Choroid plexus epithelial cell (primary cell): ENCODE measurements around the gene RSPH1.

Experiments
- DNase-seq: peaks from one replicate; pipeline ENCODE4 v3.0.0-alpha.2; 2010; ENCODE audit warnings: low read depth
- H3K4me3 ChIP-seq: 2 replicates; pipeline ENCODE4 v1.5.1; 2011; ENCODE audit warnings: low read depth, mild to moderate bottlenecking, control low read depth, low read length, moderate library complexity
- CTCF ChIP-seq: conservative IDR thresholded peaks from 2 replicates; pipeline ENCODE4 v1.5.1; 2011; ENCODE audit warnings: low read depth, mild to moderate bottlenecking, control low read depth, inconsistent platforms, low read length, moderate library complexity

Gene RSPH1

GRCh38 chr21:42489991-42490390 lies 6.0 kb downstream of the RSPH1 start:
- TF ChIP-seq CTCF, result no peak
- H3K4me3 ChIP-seq, result no peak overlapping the region
- no peak for DNase-seq

DNA sequence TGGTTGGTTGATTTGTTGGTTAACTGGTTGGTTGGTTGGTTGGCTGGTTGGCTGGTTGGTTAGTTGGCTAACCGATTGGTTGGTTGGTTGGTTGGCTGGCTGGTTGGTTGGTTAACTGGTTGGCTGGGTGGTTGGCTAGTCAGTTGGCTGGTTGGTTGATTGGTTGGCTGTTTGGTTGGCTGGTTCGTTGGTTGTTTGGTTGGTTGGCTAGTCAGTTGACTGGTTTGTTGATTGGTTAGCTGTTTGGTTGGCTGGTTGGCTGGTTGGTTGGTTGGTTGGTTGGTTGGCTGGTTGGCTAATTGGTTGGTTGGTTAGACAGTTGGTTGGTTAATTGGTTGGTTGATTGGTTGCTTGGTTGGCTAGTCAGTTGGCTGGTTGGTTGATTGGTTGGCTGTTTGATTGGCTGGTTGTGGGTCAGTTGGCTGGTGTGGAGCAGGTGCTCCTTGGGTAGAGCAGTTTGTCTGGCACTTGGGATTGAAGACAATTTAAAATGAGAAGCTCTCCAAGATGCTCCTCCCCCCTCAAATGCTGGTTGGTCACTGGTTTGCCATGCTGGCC lies 6.9 kb downstream of the RSPH1 start:
- H3K4me3 ChIP-seq, result no peak overlapping the region
- DNase-seq, result no peak
- TF ChIP-seq CTCF, result no peak

DNA sequence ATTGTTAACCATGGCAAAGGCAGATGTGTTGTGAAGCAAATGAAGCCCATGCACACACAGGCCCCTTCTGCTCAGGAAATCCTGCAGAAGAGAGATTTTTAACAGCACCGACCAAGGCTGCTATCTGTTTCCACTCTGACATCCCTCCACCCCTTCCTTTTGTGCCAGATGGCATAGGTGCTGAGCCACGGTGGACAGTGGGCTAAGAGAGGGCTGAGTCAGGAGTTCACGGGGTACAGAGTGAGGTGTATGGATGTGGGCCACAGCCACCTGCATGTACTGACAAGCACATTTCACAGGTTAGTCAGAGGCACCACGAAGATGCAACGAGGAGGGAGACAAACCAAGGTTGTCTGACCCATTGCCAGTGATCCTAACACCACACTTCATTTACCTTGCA lies 9.5 kb downstream of the RSPH1 start:
- no peak for DNase-seq
- no peak overlapping the region for H3K4me3 ChIP-seq
- no peak for TF ChIP-seq CTCF

- TF ChIP-seq CTCF, result no peak
- DNase-seq, result no peak
- no peak overlapping the region for H3K4me3 ChIP-seq
These were observed 10.0 kb downstream of the RSPH1 start for GRCh38 chr21:42486072-42486471.

- no peak for DNase-seq
- no peak overlapping the region for H3K4me3 ChIP-seq
- no peak for TF ChIP-seq CTCF
These were observed 11.1 kb downstream of the RSPH1 start for GRCh38 chr21:42484966-42485365.

DNA sequence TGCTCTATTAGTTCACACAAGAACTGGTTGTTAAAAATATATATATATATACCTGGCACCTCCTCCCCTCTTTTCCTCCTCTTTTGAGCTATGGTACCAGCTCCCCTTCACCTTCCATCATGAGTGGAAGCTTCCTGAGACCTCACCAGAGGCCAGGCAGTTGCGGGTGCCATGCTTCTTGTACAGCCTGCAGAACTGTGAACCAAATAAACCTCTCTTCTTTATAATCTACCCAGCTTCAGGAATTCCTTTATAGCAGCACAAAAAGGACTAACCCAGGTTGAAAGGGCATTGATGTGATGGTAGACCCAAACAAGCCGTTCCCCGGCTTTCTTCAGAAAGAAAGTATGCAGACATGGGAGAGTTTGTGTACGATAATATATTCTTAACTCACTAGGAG lies 14.9 kb downstream of the RSPH1 start:
- no peak for TF ChIP-seq CTCF
- no peak for DNase-seq
- no peak overlapping the region for H3K4me3 ChIP-seq

DNA sequence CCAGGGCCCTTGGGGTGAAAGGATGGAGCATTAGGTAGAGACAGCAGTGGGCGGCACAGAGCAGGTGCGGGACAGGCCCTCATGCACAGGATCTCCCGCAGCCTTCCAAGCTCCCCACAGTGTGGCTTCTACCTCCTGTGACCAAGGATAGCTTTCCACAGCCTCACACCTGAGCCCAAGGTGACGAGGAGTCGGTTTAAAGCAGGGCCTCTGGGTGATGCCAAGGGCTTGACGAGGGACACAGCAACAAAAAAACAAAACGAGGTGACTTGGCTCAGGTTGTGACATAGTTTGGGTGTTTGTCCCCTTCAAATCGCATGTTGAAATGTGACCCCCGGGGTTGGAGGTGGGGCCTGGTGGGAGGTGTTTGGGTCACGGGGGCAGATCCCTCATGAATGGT lies 15.3 kb downstream of the RSPH1 start:
- TF ChIP-seq CTCF, result no peak
- no peak for DNase-seq
- H3K4me3 ChIP-seq, result no peak overlapping the region
